GM12872 (cell line): Measurements from ENCODE around the gene CAMK2G.

Experiments
- TF ChIP-seq, protein P1 (sequence below): IDR thresholded peaks from 3 replicates; pipeline ENCODE4 v1.5.1; 2011; ENCODE audit warnings: low read depth, mild to moderate bottlenecking, low read length, moderate library complexity; ENCODE audit not compliant: insufficient read depth

Gene CAMK2G

DNA sequence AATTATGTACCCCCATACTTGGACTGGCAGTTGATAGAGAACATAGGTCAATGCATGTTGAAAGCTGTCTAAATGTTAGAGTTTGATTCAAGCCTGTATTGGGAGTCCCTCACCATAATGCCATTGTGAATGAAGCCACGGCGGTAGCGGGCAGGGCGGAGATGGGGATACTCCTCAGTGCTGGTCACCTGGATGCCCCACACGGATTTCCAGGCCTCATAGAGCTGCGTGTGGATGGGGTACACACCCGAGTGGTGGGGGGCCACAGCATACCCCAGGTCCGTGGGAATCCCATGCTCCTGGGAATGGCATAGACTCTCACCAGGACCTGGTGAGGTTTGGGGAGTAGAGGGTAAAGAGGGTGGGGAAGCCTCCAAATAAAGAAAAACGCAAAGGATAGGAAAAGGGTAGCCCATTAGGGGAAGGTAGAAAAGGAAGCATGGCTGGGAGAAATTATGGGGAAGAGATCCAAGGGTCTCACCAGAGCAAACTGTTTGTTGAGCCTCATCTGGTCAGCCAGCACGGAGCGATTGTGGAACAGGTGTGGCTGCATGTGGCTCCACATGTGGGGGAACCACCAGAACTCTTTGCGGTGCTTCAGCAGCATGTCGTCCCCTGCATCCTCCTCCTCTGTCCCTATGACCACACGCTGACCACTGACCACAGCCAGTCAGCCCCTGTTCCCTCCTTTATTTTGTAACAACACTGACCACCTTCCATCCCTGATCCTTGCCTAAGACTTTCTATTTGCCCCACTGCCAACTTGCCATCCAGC, 68.0 kb downstream of the CAMK2G start:
- TF ChIP-seq, protein P1, sequence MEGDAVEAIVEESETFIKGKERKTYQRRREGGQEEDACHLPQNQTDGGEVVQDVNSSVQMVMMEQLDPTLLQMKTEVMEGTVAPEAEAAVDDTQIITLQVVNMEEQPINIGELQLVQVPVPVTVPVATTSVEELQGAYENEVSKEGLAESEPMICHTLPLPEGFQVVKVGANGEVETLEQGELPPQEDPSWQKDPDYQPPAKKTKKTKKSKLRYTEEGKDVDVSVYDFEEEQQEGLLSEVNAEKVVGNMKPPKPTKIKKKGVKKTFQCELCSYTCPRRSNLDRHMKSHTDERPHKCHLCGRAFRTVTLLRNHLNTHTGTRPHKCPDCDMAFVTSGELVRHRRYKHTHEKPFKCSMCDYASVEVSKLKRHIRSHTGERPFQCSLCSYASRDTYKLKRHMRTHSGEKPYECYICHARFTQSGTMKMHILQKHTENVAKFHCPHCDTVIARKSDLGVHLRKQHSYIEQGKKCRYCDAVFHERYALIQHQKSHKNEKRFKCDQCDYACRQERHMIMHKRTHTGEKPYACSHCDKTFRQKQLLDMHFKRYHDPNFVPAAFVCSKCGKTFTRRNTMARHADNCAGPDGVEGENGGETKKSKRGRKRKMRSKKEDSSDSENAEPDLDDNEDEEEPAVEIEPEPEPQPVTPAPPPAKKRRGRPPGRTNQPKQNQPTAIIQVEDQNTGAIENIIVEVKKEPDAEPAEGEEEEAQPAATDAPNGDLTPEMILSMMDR, result no peak

DNA sequence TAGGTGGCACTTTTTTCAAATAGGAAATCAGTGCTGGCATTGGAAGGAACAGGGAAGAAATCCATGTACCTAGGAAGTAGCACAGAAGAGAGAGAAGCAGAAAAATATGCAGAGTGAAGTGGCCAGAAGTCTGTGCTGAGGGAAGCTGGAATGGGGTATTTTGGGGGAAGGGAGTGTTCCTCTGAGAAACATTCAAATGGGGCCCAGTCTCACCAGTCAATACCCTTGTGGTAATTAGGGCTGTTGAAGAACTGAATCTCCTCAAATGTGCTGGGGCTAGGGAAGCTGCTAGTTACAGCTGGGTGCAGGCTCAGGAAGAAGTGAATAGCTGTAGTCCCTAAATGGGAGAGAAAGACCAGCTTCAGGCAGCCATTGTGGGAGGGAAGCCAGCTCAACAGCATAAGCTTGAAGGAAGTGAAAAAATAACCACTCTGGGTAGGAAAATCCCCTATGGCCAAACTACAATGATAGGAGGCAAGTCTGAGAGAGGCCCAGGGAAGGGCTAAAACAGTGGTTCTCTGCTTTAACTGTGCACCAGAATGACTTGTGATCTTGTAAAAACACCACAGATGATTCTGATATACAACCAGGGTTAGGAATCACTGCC, 70.6 kb downstream of the CAMK2G start:
- TF ChIP-seq, protein P1, result no peak

DNA sequence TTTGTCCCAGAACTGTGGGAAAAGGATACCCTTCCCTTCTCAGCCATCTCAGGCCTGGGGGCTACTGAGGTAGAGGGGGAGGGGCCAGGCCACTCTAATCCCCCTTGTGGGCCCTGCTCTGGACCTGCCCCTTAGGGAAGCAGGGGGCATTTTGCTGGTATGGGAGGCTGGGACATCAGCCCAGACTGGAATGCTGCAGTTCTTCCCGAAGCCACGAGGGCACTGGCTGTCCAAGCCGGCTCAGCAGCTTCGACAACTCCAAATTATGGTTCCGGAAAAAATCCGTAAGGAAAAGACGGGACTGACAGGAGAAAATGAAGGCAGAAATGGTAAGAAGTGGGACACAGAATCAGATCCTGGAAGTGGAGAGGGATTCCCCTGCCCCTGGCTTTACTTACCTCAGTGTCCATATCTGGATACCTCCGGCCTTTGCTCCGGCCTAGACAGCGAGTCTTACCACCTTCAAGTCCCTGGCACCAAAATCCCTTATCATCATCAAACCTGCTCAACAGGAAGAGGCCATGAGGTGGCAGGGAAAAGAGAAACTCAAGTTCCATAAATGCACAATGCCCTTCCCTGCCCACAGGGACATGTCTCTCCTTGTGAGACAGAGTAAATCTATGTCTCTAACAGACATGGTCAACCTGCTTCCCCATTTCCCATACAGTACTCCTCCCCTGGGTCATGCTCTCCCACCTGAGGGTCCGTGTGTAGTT, 71.9 kb downstream of the CAMK2G start:
- TF ChIP-seq, protein P1, result no peak

DNA sequence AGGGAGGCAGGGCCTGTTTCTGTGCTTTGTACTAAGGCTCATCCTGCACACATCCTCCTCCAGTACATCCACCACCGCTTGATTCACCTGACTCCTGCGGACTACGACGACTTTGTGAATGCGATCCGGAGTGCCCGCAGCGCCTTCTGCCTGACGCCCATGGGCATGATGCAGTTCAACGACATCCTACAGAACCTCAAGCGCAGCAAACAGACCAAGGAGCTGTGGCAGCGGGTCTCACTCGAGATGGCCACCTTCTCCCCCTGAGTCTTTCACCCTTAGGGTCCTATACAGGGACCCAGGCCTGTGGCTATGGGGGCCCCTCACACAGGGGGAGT, 73.1 kb downstream of the CAMK2G start:
- TF ChIP-seq, protein P1, result no peak

DNA sequence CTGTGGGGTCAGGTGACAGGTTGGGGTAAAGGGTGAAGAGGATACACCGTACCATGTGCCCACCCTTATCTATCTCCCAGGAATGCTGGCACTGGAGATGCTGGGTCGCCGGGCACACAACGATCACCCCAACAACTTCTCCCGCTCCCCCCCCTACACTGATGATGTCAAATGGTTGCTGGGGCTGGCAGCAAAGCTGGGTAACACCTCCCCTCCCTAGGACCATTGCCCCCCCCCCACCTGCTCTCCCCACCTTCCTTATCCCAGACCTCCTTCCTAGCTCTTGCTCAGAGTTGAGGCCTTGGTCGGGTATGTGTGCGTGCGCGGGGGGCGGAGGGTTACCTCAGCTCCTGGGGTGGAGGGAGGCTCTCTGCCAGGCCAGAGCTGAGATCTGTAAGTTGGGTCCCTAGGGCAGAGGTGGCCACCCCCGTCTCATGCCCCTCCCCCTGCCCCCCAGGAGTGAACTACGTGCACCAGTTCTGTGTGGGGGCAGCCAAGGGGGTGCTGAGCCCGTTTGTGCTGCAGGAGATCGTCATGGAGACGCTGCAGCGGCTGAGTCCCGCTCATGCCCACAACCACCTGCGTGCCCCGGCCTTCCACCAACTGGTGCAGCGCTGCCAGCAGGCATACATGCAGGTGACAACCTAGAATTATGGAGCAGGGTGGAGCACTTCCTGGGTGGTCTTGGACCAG, 73.6 kb downstream of the CAMK2G start:
- TF ChIP-seq, protein P1, result no peak

DNA sequence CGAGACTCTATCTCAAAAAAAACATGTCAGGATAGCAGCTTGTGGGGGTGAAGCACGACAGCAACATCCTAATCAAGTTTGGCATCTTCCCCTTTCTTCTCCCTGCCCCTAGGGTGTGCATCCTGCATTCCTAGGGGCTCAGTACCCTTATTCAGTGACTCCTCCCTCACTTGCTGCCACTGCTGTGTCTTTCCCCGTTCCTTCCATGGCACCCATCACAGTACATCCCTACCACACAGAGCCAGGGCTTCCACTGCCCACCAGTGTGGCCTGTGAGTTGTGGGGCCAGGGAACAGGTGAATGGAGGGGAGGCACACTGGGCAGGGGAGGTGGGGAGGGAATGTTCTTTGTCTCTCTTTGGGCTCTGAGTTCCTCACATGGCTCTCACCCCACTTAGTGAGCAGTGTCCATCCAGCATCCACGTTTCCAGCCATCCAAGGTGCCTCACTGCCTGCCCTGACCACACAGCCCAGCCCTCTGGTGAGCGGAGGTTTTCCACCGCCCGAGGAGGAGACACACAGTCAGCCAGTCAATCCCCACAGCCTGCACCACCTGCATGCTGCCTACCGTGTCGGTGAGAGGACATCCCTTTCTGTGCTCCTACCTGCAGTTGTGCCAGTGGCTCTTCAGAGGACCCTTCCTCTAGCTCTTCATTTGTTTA, 74.3 kb downstream of the CAMK2G start:
- TF ChIP-seq, protein P1, result no peak
